Fibroblast of lung (primary cell): ENCODE measurements around the gene IMMP2L.

Experiments
- EZH2 ChIP-seq: IDR thresholded peaks from 2 replicates; pipeline ENCODE4 v1.5.1; 2012; ENCODE audit warnings: low read length, control low read depth, mild to moderate bottlenecking; ENCODE audit errors: missing control alignments
- TF ChIP-seq, protein P1 (sequence below), 2 donors: IDR thresholded peaks in 1 of 2; conservative IDR thresholded peaks in 1 of 2; 1 replicate in 1 of 2; 2 replicates in 1 of 2; pipeline ENCODE4 v1.5.1; 2011 to 2012; ENCODE audit warnings: low read length in 2 of 2, control low read depth in 1 of 2, inconsistent platforms in 1 of 2, low read depth in 1 of 2, mild to moderate bottlenecking in 1 of 2

DNA sequence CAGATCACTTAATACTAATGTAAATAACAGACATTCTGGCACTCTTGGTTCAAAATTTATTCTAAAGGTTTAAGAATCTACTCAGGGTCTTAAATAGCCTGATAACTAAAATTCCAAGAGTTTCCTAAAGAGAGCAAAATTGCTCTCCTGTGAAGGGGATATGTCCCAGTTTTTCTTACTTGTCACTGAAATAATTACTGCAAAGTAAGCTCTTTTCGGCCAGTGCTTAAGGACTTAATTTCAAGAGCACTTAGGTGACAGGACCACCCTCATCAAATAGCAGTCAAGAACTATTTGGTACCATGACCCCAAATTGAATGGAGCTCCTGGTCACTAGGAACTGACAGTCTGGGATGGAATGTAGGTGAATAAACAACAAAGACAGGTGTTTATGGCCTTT, 1.8 kb upstream of the IMMP2L start:
- TF ChIP-seq, protein P1, sequence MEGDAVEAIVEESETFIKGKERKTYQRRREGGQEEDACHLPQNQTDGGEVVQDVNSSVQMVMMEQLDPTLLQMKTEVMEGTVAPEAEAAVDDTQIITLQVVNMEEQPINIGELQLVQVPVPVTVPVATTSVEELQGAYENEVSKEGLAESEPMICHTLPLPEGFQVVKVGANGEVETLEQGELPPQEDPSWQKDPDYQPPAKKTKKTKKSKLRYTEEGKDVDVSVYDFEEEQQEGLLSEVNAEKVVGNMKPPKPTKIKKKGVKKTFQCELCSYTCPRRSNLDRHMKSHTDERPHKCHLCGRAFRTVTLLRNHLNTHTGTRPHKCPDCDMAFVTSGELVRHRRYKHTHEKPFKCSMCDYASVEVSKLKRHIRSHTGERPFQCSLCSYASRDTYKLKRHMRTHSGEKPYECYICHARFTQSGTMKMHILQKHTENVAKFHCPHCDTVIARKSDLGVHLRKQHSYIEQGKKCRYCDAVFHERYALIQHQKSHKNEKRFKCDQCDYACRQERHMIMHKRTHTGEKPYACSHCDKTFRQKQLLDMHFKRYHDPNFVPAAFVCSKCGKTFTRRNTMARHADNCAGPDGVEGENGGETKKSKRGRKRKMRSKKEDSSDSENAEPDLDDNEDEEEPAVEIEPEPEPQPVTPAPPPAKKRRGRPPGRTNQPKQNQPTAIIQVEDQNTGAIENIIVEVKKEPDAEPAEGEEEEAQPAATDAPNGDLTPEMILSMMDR (conservative IDR thresholded peaks at IDR 0.05 in 1 of 2, IDR thresholded peaks at IDR 0.05 in 1 of 2; ENCODE audit: low read depth in 1 of 2, low read length in 2 of 2): no peak
- TF ChIP-seq EZH2: no peak
